Hematopoietic multipotent progenitor cell treated with erythropoietin and hydrocortisone succinate and interleukin-3 and kit ligand, for 15 days (in vitro differentiated cells): ENCODE measurements around the gene PARD3.

ENCODE experiments used
- DNase-seq: peaks from one replicate; pipeline ENCODE4 v3.0.0-alpha.2; 2015; ENCODE audit warnings: low spot score

The PARD3 gene

DNA sequence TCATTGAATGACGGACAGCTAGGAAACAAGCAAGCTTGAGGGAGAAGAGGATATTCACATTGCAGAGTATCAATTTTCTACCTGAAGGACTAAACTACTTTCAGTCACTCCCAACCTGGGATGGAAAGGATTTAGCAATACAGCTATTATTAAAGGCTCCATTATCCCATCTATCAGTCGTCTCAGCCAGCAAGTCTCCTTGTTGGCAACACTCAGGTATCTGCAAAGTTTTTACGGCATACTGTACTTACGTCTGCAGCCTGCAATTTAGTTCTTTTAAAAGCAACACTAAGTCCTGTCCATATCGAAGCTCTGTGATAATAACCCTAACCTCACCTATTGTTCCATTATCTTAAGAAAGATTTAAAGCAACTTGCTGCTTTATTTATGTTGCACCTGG is 689.4 kb downstream of the PARD3 start:
- no peak for DNase-seq

DNA sequence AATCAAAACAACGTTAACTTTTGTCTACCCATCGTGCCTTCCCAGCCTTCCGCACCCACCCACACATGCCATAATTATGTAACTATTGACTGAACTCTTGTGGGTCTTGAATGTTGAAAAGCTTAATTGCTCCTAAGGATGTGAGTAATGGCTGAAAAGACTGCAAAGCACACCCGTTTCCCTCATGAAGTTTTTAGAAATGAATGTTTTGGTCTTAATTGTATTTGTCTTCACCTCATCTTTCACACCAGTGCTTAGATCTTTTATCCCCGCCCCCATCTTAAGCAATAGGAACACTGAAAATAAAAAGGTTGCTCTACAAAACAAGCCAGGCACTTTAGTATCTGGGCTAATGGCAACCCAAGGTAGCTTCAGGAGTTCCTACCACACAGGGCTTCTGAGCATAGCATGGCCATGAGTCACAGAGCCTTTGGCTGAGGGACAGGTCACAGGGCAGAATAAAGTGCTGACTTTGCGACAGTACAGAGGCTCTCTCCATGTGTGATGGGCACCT is 690.5 kb downstream of the PARD3 start:
- DNase-seq = no peak

GRCh38 chr10:34121781-34122622 is 693.1 kb downstream of the PARD3 start:
- DNase-seq = no peak

- no peak for DNase-seq
Observed at GRCh38 chr10:34121125-34121753, 693.9 kb downstream of the PARD3 start.

DNA sequence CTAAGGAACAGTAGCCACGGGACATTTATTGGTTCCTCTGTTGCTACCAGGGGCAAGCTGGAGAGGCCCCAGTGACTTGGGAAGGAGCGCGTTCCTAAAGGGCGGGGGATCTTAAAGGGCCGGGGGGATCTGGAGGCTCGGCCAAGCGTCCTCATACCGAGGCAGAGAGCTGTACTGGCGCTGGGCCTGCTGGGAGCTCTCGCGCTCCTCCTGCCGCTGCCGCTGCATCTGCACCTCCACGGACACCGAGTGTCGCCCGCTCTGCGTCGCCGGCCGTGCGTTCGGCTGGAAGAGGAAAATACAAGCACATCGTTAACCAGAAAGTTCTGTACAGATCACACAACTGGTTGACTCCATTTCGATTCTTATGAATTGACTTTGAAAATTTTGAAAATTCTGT is 695.6 kb downstream of the PARD3 start:
- DNase-seq = no peak

GRCh38 chr10:34116681-34117271 is 698.3 kb downstream of the PARD3 start:
- DNase-seq = no peak

DNA sequence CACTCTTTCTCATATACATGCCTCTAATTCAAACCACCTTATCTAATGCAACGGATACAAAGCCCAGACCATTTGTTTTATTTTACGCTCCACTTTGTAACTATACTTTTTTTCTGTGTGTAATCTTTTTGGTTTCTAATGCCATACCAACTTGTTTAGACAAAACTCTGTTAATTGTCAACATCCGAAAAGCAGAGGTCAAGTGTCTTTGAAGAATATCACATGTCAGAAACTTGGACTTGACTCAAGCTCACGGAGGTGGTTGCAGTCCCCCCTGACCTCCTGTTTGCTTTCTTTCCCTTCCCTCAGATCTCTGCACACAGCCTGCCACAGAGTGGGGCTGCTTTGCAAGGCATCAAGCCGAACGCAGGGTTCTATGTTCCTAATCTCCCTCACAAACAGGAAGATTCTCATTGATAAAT is 698.9 kb downstream of the PARD3 start:
- DNase-seq = no peak

- no peak for DNase-seq
Observed at GRCh38 chr10:34114914-34115313, 700.2 kb downstream of the PARD3 start.

- DNase-seq = no peak
Observed at GRCh38 chr10:34113504-34114225, 701.4 kb downstream of the PARD3 start.

- no peak for DNase-seq
Observed at GRCh38 chr10:34112171-34112782, 702.8 kb downstream of the PARD3 start.

DNA sequence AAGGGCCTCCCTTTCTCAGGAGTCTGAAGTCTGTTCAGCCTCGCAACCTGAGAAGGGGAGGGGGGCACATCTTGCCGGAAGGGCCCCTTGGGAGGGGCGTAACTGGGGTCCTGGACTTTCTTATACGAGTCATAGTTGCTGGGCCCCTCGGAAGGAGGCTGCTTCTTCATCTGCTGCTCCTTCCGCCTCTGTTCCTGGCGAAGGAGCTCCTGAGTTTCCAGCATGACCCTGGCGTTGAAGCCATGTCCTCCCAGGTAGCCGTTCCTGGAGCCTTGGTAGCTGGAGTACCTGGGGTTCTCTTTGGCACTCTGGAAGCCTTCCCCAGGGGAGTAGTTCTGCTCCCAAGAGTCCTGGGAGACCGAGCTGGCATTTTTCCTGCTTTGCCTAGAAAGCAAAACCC is 703.9 kb downstream of the PARD3 start:
- DNase-seq = no peak

GRCh38 chr10:34109952-34110702 is 705.0 kb downstream of the PARD3 start:
- no peak for DNase-seq

- DNase-seq = no peak
Observed at GRCh38 chr10:34109495-34109894, 705.6 kb downstream of the PARD3 start.

- DNase-seq = no peak
Observed at GRCh38 chr10:34107626-34108516, 707.2 kb downstream of the PARD3 start.

GRCh38 chr10:34106356-34106885 is 708.7 kb downstream of the PARD3 start:
- DNase-seq = no peak

GRCh38 chr10:34104829-34105572 is 710.1 kb downstream of the PARD3 start:
- no peak for DNase-seq

DNA sequence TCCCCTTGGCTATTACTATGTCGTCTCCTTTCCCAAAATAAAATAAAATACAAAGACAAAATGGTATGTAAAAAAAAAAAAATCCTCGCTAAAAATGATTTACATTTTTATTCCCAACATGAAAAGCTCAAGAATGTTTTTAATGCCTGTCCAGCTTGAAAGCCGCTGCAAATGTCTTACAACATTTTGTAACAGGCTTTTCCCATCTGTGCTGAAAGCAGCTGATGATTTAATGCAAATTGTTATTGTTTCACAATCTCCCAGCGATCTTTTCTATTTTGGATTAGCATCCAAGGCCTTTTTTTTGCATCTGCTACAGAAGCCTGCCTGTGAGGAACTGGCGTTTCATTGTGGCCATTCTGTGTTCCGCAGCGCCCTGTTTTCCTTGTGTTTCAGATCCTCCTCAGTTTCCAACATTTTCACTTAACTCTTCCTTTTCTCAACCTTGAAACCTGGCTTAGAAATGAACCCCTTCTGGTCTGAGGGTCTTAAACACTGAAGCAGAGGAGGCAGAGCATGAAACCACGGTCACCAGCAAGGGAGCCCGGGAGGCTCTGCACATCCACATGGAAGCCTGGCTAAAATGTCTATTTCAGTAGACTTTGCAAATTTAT is 712.1 kb downstream of the PARD3 start:
- no peak for DNase-seq

DNA sequence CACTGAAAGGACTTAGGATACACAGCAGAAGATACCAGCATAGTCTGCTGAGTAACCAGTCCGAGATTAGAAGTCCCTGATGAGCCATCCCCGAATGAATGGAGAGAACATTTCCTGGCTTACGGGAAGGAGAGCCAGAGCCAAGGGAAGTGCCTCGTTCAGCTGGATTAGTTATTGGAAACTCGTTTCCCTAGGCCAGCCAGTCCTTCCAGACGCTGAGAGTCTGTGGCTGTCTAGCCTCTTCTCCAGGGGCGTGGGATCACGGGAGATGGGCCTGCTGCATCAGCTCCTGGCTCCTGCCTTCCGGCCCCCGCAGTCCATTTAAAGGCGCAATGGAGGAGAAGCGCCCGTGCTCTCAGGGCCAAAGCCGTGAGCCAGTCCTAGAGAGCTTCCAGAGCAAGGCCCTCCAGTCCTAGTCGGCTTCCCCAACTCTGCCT is 712.8 kb downstream of the PARD3 start:
- no peak for DNase-seq

DNA sequence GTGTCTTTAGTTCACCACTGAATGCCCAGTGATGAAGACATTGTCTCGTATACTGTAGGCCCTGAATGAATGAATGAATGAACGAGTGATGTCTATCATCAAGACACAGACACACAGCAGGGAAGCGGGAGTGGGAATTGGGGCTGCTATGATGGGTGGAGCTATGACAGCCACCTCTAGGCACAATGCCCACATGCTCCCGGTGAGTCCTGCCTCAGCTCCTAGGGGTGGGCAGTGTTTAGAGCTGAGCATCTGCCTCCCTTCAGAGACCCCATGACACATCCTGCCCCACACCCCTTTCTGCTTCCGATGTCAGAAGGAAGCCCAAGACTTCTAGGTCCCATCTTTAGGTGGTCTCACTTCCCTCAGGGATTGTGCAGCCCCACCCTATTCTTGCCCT is 714.1 kb downstream of the PARD3 start:
- no peak for DNase-seq
